ENCODE measurements around the gene TROAP.
A peak's percentile ranks its signal among the peaks of the same experiment; 100 is the strongest.

TROAP gene

DNA sequence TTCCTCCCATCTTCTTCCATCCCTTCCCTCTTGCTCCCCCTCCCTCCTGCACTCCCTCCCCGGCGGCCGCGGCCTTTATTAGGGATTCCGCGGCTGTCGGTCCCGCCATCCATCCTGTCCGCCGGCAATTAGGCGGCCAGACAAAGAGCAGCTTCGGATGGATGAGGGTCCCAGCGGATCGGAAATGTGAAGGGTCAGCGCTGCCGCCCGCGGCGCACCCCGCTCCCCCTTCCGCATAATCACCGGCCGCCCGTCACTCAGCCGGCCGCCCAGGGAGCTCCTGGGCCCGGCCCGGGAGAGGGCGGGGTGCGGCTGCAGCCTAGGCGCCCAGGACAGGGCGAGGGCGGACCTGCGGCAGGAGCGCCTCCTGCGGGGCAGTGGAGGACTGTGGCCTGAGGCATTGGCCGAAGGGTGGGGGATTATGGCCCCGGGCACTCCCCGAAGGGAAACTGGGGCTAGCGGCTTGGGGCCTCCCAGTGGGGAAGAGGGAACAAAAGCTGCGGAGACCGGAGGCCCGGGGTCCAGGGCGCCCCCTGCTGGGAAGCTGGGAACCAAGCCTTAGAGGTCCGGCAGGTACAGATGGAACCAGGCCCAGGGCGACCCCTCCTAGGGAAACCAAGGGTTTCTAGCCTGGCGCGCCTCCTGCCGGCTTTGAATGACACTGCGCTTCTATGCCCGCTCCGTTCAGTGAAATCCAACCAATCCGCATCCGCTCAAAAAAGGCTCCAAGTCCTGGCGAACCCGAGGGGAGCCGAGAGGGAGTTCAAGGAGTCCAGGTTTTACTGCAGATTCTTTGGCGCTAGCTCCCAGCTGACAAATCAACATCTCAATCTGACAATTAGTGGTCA, 19.2 kb downstream of the TROAP start:
- DNase-seq (ENCODE audit: low read depth in 2 of 2): peak; percentile 80 to 81

DNA sequence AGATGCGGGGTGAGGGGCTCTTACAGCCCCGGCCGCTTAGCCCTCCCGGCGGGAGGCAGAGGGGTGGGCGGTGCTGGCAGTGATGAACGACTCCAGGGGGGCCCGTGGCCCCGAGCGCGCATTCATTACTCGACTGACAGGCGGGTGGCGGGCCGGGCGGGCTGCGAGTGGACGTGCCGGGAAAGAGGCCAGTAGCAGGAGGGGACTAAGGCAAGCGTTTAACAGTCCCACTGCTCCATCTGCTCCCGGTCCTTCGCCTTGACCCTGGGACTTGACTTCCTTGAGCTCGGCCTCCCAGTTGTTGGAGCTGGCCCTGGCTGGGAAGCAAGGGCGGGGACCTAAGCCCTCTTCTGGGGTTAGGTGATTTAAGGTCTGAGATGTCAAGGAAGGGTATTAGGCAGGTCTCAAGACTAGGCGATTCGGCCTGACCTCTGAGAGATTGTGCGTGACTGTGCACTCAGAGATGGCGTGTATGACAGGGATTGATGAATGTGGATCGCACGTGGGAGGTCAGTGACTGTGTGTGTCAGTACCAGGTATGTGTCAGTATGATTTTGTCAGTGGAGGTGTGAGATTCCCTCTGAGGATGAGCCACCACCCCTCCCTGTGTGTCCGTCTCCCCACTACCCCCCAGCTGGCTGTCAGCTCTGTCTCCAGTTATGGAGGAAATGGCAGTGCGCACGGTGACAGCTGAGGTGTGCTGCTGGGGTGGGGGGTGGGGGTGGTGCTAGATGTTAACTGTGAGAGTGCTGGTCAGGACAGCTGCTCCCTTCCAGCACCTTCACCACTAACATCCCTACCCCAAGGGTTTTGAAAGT, 20.1 kb downstream of the TROAP start:
- DNase-seq (ENCODE audit: low read depth in 2 of 2): peak in 1 of 2 donors; percentile 53

GRCh38 chr12:49344486-49345050, 21.5 kb downstream of the TROAP start:
- no peak for DNase-seq (ENCODE audit: low read depth in 2 of 2)

GRCh38 chr12:49345051-49345824, 22.2 kb downstream of the TROAP start:
- DNase-seq (ENCODE audit: low read depth in 2 of 2): no peak

DNA sequence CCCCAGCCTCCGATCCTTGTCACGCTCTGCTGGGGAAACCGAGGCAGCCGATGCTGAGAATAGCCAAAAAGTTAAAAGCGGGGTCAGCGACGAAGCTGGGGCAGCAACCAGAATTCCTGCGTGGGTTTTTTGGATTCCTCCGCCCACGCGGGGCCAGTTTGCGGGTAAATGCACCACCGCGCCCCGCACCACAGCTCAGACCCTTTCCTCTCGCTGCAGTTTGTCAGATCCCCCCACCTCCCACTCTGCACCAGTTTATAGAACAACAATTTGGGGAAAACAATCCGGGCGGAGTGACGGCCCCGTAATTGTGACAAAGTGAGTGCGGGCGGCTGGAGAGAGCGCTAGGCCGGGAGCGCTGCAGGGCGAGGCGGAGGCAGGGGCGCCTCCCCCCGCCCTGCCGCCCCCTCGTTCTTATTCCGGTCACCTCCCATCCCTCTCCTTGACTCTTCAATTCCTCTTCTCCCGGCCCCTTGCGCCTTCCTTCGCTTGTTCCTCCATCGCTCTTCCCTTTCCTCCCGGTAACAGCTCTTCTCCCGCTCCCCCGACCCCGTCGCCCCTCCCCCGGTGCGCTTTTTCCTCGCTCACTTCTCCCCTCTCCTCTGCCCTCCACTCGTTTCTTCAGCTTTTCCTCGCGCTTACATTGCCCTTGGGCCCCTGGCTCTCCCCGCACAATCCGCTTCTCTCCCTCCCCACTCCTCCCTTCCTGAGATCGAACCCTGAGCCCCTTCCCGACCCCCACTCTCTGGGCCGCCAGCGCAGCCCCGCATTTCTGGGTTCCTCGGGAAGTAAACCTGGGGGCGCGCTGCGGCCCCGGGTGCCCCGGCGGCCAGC, 23.0 kb downstream of the TROAP start:
- DNase-seq (ENCODE audit: low read depth in 2 of 2): no peak

- no peak for DNase-seq (ENCODE audit: low read depth in 2 of 2)
Measured at GRCh38 chr12:49346659-49347310, 23.7 kb downstream of the TROAP start, which contains the start of gene DNAJC22. Gene DNAJC22 (plus strand): TSS chr12:49346888. CDS start chr12:49348873, 1,985 bp downstream.

DNA sequence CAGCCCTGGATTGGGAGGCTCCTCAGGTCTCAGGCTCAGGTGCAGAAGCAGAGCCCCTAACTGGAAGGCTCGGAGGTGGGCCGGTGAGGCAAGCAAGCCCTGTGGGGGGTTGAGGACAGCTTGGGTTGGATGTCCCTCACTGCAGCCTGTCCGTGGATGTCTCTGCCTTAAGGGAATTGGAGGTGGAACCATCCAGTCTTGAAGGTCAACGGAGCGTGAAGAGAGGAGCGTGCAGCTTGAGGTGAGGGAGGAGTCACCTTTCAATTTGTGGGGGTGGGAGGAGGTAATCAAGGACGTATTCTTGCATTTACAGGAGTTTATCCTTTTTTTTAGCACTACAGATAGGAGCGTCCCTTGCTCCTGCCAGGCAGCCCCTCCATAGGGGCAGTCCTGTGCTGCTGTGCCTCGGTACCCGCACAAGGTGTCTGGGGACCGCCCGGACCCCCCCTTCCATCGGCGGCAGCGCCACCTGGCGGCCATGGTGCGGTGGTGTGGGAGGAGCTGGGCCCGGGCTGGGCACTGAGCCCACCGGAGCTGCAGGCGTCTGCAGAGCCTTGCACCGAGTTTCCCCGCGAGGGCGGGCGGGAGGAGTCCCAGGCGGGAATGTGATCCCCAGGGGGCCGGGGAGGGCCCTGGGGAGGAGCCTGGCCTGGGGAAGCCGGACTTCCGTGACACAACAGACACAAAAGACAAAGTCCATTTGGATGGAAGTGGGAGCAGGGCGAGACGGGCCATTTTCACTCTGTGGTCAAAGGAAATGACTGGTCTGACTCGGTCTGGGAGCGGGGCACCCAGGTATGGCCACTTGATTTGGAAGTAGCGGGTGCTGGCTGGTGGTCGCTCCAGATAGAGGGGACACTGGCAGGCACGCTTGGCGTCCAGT, 24.5 kb downstream of the TROAP start:
- DNase-seq (ENCODE audit: low read depth in 2 of 2): peak in 1 of 2 donors; percentile 68

GRCh38 chr12:49348781-49349180, 25.7 kb downstream of the TROAP start:
- DNase-seq (ENCODE audit: low read depth in 2 of 2): no peak

GRCh38 chr12:49349266-49349665, 26.2 kb downstream of the TROAP start:
- DNase-seq (ENCODE audit: low read depth in 2 of 2): no peak

DNA sequence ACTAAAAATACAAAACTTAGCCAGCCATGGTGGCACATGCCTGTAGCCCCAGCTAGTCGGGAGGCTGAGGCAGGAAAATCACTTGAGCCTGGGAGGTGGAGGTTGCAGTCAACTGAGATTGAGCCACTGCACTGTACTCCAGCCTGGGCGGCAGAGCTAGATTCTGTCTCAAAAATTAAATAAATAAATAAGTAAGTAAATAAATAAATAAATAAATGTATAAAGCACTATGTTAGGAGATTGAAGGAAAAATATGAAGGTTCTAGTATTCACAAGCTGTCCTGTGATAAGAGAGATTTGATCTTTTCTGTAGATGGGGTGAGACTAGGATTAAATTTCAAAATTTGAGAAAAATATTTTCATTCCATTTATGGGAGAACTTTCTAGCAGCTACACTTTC, 29.3 kb downstream of the TROAP start:
- no peak for DNase-seq (ENCODE audit: low read depth in 2 of 2)

DNA sequence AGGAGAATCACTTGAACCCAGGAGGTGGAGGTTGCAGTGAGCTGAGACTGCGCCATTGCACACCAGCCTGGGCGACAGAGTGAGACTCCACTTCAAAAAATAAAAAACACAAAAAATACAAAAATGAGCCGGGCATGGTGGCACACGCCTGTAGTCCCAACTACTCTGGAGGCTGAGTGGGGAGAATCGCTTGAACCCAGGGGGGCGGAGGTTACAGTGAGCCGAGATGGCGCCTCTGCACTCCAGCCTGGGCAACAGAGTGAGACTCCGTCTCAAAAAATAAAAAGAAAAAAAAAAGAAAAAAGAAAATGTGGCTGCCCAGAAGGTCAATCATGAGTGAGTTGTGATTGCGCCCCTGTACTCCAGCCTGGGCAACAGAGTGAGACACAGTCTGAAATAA, 32.9 kb downstream of the TROAP start:
- no peak for DNase-seq (ENCODE audit: low read depth in 2 of 2)

- no peak for DNase-seq (ENCODE audit: low read depth in 2 of 2)
Measured at GRCh38 chr12:49357103-49357678, 34.1 kb downstream of the TROAP start.

DNA sequence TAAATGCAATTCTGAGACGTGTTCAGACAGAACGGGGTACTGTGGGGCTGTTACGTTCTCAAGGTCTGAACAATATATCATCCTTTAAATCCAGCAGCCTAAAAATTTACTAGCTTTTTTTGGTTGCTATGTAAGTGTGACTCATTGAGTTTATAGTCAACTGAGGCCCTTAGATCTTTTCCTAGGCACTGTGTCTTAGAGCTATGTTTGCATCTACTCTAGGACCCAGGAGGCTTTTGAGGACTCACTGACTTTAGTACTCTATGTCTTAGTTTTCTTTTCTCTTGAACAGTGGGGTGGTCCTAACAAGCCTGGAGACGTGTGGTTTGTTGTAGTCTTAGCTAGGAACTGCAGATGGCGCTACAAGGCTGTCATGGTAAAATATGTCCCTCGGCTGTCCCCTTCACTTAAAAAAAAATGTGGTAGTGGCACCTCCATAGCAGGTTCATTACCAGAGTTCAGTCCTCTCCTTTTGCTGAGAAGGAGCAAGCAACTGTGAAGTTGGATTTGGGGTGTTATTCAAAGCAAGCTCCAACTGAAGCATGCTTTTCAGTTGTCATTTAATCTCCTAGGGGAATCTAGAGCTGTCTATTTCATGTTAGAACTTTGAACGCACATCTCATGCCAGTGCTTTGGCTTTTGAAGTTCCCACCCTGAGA, 35.6 kb downstream of the TROAP start:
- no peak for DNase-seq (ENCODE audit: low read depth in 2 of 2)

GRCh38 chr12:49359671-49360070, 36.6 kb downstream of the TROAP start:
- DNase-seq (ENCODE audit: low read depth in 2 of 2): no peak

DNA sequence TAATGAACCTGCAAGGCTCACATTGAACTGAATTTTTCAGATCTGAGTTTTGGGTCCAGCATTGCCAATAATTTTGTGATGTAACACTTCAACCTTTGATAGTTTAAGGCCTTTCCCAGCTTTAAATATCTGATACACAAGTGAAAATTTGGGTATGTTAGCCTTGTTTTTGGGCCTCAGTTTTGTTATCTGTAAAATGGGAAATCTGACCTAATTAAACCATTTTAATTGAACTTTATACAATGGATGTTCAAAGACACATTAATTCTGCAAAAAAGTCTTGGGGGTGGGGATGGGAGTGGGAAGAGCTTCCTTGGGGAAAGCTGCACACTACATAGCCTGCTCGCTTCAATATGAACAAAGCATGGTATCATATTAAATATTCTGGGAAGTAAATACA, 39.0 kb downstream of the TROAP start:
- no peak for DNase-seq (ENCODE audit: low read depth in 2 of 2)

DNA sequence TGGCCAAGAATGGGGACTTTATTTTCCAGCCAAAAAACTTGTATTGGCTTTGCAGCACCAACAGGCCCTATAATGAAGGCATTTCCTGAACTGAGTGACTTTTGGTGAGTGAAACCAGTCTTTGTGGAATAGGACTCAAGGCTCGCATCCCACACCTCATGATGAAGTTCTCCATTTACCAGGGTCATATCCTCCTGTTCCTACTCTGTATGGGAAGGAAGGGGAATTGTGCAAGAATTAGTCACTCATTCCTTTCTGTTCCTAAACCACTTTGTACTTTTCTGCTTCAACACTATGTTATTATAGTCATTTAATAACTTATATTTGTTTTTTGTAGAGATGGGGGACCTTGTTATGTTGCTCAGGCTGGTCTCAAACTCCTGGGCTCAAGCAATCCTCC, 41.9 kb downstream of the TROAP start:
- no peak for DNase-seq (ENCODE audit: low read depth in 2 of 2)

DNA sequence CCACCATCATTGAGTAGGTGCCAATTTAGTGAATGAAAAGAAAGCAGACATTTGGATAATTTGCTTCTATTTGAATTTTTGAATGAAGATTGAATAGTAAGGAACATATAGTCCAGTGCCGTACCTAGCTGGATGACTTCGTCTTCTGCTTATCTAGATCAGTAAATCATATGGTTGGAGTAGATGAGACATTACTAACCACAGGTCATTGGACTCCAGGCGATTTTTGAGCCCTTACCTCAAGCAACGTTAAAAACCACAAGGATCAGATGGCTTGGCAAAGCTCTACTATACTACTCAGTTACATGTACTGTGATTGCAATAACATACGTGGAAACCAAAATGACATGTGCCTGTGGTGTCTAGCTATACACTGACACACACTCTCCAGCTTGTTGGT, 42.5 kb downstream of the TROAP start:
- no peak for DNase-seq (ENCODE audit: low read depth in 2 of 2)

GRCh38 chr12:49366096-49366651, 43.1 kb downstream of the TROAP start:
- no peak for DNase-seq (ENCODE audit: low read depth in 2 of 2)

Measured in stimulated activated CD4-positive, alpha-beta T cell treated with anti-CD3 and anti-CD28 coated beads, Interleukin-15, amount 100 ng/mL, for 48 hours (primary cell).